Measurements from ENCODE around the gene MGRN1.

MGRN1 gene

GRCh38 chr16:4604401-4604800 is 20.2 kb upstream of the MGRN1 start:
- no peak for DNase-seq (ENCODE audit: low read depth, low spot score)

- DNase-seq (ENCODE audit: low read depth, low spot score): no peak
Observed at GRCh38 chr16:4606354-4606753, 18.3 kb upstream of the MGRN1 start.

- DNase-seq (ENCODE audit: low read depth, low spot score): no peak
Observed at GRCh38 chr16:4607841-4608703, 16.6 kb upstream of the MGRN1 start.

- no peak for DNase-seq (ENCODE audit: low read depth, low spot score)
Observed at GRCh38 chr16:4608704-4608980, 16.0 kb upstream of the MGRN1 start.

- no peak for DNase-seq (ENCODE audit: low read depth, low spot score)
Observed at GRCh38 chr16:4609200-4610010, 15.2 kb upstream of the MGRN1 start.

GRCh38 chr16:4610011-4611005 is 14.3 kb upstream of the MGRN1 start:
- no peak for DNase-seq (ENCODE audit: low read depth, low spot score)

- no peak for DNase-seq (ENCODE audit: low read depth, low spot score)
Observed at GRCh38 chr16:4611337-4612021, 13.1 kb upstream of the MGRN1 start.

GRCh38 chr16:4612474-4612931 is 12.1 kb upstream of the MGRN1 start:
- DNase-seq (ENCODE audit: low read depth, low spot score): no peak

GRCh38 chr16:4612977-4613635 is 11.5 kb upstream of the MGRN1 start:
- no peak for DNase-seq (ENCODE audit: low read depth, low spot score)

GRCh38 chr16:4613636-4614570 is 10.7 kb upstream of the MGRN1 start:
- no peak for DNase-seq (ENCODE audit: low read depth, low spot score)

GRCh38 chr16:4614571-4615383 is 9.8 kb upstream of the MGRN1 start, which contains the start of gene UBALD1:
TSS of gene UBALD1 (minus strand) at chr16:4614888. CDS start at chr16:4614797, 91 bp downstream.
- DNase-seq (ENCODE audit: low read depth, low spot score): no peak

GRCh38 chr16:4615384-4616046 is 9.1 kb upstream of the MGRN1 start:
- DNase-seq (ENCODE audit: low read depth, low spot score): no peak

GRCh38 chr16:4616047-4616811 is 8.4 kb upstream of the MGRN1 start:
- DNase-seq (ENCODE audit: low read depth, low spot score): peak; percentile 98

GRCh38 chr16:4617880-4618279 is 6.7 kb upstream of the MGRN1 start:
- DNase-seq (ENCODE audit: low read depth, low spot score): no peak

GRCh38 chr16:4618645-4619418 is 5.8 kb upstream of the MGRN1 start:
- DNase-seq (ENCODE audit: low read depth, low spot score): no peak

GRCh38 chr16:4623593-4623992 is 1.0 kb upstream of the MGRN1 start:
- DNase-seq (ENCODE audit: low read depth, low spot score): no peak
